ENCODE results near the gene PRDM1.

Gene PRDM1

DNA sequence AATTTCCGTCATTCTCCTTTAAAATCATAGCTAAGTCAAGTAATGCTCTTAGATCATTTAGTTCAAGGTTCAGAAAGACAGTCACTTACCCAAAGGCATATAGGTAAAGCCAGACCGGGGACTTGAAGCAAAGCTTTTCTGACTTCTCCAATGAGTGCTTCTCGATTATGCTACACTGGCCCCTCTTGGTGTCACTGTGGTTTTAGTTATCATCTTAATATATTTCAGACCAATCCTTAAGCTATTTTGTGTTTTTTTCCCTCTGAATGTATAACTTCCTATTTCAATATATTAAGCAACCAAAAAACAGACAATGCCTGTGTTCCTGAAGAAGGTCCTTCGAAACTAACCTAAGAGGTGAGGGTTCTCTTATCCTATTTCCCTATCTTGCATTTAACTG, 3.9 kb downstream of the PRDM1 start:
- H3K4me3 ChIP-seq (replicated peaks; ENCODE audit: low read depth, low read length): peak overlapping the region; percentile 70
- DNase-seq (ENCODE audit: extremely low read depth, low read depth): no peak
- TF ChIP-seq, protein P1, sequence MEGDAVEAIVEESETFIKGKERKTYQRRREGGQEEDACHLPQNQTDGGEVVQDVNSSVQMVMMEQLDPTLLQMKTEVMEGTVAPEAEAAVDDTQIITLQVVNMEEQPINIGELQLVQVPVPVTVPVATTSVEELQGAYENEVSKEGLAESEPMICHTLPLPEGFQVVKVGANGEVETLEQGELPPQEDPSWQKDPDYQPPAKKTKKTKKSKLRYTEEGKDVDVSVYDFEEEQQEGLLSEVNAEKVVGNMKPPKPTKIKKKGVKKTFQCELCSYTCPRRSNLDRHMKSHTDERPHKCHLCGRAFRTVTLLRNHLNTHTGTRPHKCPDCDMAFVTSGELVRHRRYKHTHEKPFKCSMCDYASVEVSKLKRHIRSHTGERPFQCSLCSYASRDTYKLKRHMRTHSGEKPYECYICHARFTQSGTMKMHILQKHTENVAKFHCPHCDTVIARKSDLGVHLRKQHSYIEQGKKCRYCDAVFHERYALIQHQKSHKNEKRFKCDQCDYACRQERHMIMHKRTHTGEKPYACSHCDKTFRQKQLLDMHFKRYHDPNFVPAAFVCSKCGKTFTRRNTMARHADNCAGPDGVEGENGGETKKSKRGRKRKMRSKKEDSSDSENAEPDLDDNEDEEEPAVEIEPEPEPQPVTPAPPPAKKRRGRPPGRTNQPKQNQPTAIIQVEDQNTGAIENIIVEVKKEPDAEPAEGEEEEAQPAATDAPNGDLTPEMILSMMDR (IDR thresholded peaks at IDR 0.05; ENCODE audit: low read depth, low read length, missing control alignments): peak; percentile 21

- H3K4me3 ChIP-seq (replicated peaks; ENCODE audit: low read depth, low read length): no peak overlapping the region
- DNase-seq (ENCODE audit: extremely low read depth, low read depth): no peak
- TF ChIP-seq, protein P1 (IDR thresholded peaks at IDR 0.05; ENCODE audit: low read depth, low read length, missing control alignments): no peak
Measured at GRCh38 chr6:106092279-106092678, 6.1 kb downstream of the PRDM1 start.

GRCh38 chr6:106094261-106094963, 8.3 kb downstream of the PRDM1 start:
- TF ChIP-seq, protein P1 (IDR thresholded peaks at IDR 0.05; ENCODE audit: low read depth, low read length, missing control alignments): no peak
- H3K4me3 ChIP-seq (replicated peaks; ENCODE audit: low read depth, low read length): no peak overlapping the region

GRCh38 chr6:106094964-106095335, 8.8 kb downstream of the PRDM1 start:
- no peak for DNase-seq (ENCODE audit: extremely low read depth, low read depth)

More at GRCh38 chr6:106094261-106094963, 8.3 kb downstream of the PRDM1 start:
- no peak for DNase-seq (ENCODE audit: extremely low read depth, low read depth)

DNA sequence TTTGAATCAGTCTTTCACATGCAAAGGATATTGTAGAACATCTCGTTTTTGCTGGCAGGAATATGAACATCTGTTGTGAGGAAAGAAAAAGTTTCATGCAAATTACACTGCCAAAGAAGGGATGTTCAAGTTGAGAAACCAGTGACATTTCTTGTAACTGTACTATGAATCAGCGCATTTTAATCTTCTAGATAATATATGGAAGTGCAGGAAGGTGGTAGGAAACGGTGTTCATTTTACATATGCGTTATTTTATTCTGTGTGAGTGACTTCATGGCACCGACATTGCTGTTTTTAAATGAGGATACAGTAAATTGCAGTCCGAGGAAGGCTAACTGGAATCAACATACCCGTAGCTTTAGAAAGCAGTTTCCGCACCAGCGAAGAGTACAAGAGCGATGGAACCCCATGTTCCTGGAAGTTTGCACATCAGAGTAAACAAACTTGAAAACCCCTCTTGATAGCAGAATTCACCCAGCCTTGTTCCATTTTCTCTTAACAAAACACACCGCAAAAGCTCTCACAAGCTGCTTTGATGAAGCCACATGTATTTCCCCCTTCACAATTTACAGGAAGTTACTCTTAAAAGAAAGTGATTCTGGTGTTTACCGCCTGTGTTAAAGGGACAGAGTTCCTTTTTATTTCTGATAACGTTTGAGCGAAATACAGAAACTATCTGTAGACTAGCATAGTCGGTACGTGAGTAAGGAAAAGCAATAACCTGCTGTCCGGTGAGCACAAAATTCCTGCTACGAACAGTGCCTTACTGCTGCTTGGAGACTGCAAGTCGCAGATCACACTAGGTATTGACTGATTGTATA, 11.5 kb downstream of the PRDM1 start:
- TF ChIP-seq, protein P1 (IDR thresholded peaks at IDR 0.05; ENCODE audit: low read depth, low read length, missing control alignments): no peak
- H3K4me3 ChIP-seq (replicated peaks; ENCODE audit: low read depth, low read length): peak overlapping the region; percentile 48
- no peak for DNase-seq (ENCODE audit: extremely low read depth, low read depth)

More at GRCh38 chr6:106094964-106095335, 8.8 kb downstream of the PRDM1 start:
- no peak overlapping the region for H3K4me3 ChIP-seq (replicated peaks; ENCODE audit: low read depth, low read length)
- TF ChIP-seq, protein P1 (IDR thresholded peaks at IDR 0.05; ENCODE audit: low read depth, low read length, missing control alignments): no peak

DNA sequence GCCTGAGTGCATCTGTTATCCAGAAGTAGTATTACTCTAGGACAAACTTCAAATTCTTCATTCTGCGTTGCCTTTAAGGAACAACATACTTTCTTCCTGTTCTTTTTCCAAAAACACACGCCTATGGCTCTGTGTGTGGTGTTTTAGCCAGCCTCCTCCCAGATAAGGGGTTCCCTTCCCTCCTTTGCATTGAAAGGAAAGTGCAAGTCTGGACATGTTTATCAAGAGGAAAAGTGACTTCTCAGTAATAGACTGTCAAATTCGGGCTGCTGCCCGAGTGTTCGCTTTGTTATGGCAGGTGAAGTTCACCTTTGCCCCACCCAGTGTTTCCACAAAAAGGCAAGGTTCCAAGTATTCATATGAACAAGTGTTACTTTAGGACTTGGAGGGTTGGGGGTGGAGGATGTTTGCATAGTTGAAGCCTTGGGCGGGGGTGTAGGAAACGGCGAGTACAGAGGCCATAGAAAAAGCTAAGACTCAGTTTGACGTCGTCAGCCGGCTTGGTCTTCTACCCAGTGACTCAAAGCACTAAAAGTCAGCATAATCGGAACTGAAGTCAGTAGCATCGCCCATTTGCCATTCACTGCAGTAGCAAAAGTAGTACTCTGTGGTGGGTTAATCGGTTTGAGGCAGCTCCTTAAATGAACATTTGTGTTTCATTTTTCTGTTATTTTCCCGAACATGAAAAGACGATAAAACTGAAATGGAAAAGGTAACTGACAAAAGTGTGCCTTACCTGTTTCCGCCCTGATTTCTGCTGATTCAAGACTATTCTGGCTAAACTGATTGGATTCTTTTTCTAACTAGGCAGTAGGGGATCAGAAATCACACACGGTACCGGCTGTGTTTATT, 12.5 kb downstream of the PRDM1 start:
- H3K4me3 ChIP-seq (replicated peaks; ENCODE audit: low read depth, low read length): peak overlapping the region; percentile 48
- TF ChIP-seq, protein P1 (IDR thresholded peaks at IDR 0.05; ENCODE audit: low read depth, low read length, missing control alignments): no peak
- no peak for DNase-seq (ENCODE audit: extremely low read depth, low read depth)

Data from HFF-Myc (cell line).